GM18909 (cell line): ENCODE data around the gene SYT11.

Experiments
- ATAC-seq: cut with Tn5 transposase; IDR thresholded peaks from one replicate; pipeline ENCODE4 v1.9.1; 2021; ENCODE audit warnings: mild to moderate bottlenecking; ENCODE audit not compliant: unreplicated experiment, poor library complexity

SYT11 gene

GRCh38 chr1:155932487-155932886 lies 73.1 kb downstream of the SYT11 start:
- no peak for ATAC-seq

DNA sequence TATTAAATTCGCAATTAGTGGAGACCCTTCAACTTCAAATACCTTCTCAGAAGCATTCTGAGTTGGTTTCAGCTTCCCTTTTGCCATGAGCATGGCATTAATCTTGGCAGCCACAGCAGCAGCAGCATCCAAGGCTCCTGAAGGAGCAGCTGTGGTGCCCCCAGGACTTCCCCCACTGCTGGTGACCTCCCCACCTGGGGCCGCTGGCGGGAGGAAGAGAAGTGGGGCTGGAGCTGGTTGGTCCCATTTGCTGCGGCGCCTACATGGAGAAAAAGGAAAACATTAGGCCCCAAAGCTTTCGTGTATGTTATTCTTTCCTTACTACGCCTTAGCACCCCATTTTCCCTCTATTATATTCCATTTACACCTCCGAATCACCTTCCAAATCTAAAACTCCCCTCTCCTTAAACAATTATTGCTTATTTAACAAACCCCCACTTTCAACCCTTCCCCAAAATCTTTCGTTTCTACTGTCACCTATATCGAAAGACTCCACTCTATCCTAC lies 74.3 kb downstream of the SYT11 start:
- ATAC-seq = no peak

- peak; percentile 93 for ATAC-seq
These were observed 74.9 kb downstream of the SYT11 start, which contains the start of gene KHDC4 for GRCh38 chr1:155934097-155934935. Gene KHDC4, minus strand, starts transcription at chr1:155934413. Its CDS starts 40 bp downstream, at chr1:155934373.
